Stimulated activated CD4-positive, alpha-beta T cell treated with anti-CD3 and anti-CD28 coated beads, Interleukin-1b, Interleukin-23, amount 100 ng/mL, for 24 hours (primary cell): Measurements from ENCODE around the gene ABCA3.

Source experiments
- DNase-seq, 4 experiments: peaks; one replicate each; pipeline ENCODE4 v3.0.0-alpha.2; 2020; ENCODE audit warnings: low read depth in 4 of 4, low spot score in 1 of 4

The ABCA3 gene

DNA sequence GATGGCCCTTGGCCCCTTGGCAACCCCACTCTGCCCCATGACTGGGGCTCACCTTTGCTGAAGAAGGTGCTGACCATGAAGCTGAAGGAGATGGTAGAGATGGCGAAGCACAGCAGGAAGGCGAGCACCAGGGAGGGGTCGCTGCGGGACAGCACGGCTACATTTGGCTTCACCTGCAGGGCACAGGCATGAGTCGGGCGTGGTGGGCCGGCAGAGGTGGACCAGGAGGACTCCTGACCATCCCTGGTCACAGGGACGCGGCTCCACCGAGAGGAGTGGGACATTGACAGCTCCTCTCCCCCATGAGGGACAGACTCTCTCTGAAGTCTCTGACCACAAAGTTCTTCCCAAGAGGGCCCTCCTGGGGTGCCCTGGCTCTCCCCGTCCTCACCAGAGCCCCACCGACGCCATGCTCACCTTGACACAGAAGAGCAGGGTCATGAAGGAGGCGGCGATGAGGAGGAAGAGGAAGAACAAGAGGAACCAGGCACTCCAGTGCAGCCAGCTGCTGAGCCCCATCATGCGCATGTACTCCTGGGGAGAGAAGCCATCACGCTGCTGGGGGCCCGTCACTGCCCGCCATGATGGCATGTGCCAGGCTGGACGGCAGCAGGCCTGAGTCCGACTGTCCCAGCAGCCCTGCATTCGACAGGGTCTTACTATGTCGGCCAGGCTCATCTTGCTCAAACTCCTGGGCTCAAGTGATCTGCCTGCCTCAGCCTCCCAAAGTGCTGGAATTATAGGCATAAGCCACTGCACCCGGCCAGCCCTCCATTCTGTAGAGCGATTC is 23.1 kb downstream of the ABCA3 start:
- DNase-seq, result no peak

DNA sequence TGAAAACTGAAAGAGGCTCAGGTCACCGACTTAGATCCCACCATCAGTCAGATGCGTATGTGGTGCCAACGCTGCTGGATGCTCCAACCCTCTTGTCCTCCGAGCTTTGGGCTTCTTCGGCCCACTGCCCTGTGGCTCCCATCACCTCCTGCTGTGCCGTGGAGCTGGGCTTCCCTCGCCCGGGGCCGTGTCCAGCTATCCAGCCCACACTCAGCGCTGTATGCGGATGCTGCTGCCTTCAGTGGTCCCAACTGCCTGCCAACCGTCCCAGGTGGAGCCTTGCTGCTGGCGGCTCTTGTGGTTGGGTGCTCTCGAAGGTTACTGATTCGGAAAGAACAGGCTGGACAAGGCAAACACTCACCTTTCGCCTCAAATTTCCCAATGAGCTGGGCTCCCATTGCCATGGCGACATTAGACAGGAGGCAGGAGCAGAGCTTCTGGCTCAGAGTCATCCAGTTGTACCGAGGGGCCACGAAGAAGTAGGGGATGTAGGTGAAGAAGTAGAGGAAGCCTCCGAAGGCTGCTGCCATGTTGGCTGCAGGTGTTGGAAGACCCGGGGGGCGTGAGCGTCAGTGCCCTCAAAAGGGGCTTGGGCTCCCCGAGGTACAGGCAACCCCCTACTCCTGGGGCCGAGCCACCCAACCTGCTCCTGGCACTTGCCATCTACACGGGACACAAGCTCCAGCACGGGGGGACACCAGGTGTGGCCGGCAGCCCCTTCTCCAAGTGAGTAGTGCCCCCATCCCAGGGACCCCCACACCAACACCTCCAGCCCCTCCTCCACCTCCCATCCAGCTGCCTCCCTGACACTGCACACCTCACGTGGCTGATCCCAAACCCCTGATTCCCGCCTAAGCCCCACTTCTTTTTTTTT is 32.2 kb downstream of the ABCA3 start:
- DNase-seq, result no peak

DNA sequence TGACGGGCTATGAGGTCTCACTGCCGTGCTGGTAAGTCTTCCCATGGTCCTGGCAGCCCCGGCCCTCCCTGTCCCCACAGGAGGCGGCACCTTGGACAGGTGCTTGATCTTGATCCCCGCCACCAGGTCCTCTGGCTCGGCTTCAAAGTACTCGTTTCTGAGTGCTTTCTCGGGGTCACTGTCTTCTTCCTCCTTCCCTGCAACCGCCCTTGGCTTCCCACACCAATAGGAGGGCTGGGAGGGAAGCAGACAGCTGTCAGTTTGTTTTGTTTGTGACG is 40.7 kb downstream of the ABCA3 start:
- no peak for DNase-seq

DNA sequence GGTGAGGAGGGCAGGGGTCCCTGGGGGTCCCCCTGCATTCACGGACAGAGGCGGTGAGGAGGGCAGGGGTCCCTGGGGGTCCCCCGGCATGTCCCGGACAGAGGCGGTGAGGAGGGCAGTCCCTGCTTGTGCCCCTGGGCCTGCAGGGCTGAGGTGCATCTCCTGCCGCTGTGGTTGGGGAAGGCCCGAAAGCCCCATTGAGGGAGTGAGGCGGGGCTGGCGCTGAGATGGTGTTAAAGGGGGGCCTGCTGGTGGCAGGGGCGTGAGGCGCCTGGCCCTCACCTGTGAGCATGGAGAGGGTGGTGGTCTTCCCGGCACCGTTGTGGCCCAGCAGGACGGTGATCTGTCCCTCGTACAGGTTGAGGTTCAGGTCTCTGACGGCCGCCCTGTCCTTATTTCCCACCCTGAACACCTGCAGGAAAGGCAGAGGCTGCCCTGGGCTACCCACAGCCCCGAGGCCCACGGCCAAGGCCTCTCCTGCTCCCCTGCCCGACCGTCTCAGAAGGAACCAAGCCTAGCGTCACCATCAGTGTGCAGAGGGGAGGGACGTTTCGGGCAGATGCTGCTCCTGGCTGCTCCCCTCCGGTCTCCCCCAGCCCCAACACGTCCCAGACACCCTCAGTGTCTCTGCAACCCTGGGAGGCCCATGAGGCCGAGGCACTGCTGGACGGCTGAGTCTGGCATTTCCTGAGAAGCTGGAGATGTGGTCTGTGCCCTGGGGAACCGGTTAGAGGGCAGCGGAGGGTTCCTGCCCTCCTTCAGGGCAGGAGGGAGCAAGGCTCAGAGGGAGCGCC is 41.2 kb downstream of the ABCA3 start:
- DNase-seq, result no peak

DNA sequence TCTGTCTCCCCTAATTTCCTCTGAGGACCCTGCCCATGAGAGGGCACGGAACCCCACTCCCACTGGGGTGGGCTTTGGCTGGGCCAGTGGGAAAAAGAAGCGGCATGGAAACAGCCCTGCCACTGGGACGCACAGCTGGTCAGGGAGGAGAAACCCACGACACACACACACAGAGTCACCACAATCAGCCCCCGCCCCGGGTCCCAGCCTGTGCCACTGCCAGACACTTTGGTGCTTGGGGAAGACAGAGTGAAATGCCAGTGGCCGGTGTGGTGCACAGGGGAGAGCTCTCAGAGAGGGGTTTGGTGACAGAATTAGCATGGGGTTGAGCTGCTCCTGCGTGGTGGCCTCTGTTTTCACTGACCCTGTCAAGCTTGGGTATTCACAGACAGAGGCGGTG is 41.9 kb downstream of the ABCA3 start:
- DNase-seq, result no peak

DNA sequence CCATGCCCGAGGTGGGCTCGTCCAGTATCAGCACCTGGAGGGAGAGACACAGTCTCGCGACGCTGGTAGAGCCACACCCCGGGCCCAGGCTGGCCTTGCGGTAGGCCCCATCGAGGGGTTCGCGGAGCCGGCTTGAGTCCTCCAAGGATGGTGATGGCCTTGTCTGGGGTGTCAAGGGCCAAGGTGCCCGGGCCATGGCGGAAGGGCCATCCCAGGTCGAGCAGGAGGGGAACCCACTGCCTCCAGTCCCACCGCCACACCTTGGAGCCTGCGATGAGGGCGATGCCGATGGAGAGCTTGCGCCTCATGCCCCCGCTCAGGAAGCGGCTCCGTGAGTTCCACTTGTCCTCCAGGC is 43.0 kb downstream of the ABCA3 start:
- no peak for DNase-seq

DNA sequence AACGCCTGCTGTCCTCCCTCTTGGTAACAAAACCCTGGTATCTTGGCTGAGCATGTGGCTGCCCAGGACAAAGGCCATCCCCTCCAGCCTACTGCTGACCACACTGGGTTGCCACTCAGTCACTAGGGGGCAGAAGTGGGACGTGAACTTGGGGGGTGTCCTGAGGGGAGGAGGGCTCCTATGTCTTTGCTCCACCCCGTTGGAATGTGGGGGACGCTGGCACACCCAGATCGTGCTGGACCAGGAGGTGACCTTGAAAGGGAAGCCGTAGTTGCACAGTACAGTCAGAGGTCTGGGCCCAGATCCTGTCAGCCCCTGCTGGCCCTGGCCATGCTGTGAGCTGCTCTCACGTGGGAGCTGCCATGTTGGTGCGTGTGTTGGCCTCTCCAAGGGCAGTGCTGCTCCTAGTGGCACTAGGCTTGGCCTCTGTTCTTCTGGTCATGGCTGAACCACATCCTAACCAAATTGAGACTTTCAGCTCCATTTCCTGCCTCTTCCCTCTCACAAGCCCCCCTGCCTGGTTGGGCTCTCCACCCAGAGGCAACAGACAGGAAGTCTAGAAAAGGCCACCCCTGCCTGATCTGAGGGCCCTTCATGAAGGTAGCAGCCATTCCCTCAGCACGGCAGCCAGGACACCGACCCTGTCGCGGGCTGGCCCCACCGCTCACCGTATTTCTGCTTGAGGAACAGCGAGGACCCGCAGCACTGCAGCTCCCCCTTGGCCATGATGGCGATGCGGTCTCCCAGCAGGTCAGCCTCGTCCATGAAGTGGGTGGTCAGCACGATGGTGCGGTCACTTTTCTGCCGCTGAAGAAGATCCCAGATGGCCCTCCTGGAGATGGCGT is 43.6 kb downstream of the ABCA3 start:
- DNase-seq, result no peak

DNA sequence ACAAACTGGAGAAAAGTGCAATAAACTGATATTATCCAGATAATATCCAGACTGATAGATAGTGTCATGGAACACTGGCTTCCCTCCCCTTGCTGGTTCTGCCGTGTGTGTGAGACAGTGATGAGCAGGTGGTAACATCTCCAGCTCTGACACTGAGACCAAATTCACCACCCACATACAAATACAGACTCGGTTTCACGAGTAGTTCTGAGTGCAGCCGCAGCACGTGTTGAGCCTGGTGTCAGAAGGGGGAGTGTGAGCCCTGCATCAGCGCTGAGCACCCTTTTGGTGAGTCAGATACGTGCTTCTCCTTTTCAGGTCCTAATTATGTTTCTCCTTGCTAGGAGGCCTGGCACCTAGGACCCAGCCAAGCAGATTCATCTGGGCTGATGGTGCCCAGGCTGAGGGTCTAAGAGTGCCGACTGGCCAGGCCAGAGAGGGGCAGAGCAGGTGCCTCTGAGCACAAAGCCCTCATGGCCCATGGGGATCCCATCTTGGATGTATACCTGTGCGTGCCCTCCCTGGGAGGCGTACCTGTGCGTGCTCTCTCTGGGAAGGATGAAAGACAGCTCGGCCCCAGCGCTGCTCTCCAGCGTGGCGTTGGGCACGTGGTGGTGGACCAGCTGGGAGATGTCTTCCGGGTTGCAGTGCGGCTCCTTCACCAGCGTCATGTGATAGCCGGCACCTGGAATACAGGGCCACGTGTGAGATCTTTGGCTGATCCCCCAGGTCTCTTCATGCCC is 45.3 kb downstream of the ABCA3 start:
- DNase-seq, result no peak

DNA sequence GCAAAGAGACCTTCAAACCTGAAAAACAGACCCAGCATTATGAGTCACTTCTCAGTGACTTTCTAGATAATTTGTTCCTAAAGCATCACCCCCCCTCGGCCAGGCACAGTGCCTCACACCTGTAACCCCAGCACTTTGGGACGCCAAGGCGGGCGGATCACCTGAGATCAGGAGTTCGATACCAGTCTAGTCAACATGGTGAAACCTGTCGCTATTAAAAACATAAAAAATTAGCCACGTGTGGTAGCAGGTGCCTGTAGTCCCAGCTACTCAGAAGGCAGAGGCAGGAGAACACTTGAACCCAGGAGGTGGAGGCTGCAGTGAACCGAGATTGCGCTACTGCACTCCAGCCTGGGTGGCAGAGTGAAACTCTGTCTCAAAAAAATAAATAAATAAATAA is 48.3 kb downstream of the ABCA3 start:
- no peak for DNase-seq

DNA sequence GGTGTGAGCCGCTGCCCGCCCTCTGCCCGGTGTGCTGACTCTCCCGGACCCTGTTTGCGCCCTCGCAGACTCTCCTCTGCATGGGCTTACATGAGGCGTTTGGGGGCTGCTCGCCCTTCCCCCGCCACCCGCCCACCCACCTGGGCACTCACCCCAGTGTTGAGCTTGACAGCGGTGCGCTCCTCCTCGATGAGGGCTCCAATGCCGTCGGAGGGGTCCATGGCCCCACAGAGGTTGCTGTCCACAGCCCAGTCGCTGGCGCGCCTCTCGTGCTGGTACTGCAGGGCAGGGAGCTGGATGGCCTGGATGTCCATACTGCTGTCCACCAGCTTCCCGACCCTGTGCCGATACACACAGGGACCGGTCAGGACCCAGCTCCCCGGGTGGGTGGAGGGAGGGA is 51.2 kb downstream of the ABCA3 start:
- no peak for DNase-seq

DNA sequence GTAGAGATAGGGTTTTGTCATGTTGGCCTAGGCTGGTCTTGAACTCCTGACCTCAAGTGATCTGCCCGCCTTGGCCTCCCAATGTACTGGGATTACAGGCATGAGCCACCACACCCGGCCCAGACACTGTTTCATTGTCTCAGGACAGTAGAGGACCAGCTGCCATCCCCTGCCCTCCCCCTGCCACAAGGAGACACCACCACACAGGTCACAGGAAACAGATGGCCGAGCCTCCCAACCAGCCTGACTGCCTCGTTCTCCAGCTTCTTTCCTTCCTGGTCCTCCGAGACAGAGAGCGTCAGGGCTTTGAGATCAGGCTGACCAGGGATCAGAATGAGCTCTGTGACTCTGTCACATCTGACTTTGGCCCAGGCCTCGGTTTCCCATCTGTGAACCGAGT is 51.8 kb downstream of the ABCA3 start:
- no peak for DNase-seq

DNA sequence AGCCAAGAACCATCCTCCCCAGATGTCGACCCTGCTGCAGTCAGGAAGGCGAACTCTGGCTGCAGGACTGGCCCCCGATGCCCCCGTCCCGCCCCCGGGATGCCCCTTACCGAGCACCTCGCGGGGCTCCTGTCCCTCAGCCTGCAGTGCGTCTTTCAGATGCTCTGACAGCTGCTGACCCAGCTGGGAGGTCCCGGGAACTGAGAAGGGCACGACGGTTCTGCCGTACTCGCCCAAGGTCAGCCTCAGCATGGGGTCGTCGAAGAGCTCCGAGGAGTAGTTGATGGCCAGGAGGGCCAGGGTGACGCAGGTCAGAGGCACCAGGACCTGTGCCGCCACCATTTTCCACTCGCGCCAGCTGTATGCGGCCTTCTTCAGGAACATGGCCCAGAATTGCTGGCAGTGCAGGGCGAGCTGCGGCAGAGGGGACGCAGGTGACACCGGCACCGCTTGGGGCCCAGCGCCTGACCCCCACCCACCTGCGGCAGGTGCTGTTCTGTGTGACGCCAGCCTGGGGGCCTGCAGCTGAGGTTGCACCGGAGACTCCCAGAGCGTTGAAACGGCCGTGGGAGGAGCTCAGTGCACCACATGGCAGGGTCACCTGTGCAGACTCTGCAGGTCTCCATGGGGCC is 52.5 kb downstream of the ABCA3 start:
- no peak for DNase-seq

DNA sequence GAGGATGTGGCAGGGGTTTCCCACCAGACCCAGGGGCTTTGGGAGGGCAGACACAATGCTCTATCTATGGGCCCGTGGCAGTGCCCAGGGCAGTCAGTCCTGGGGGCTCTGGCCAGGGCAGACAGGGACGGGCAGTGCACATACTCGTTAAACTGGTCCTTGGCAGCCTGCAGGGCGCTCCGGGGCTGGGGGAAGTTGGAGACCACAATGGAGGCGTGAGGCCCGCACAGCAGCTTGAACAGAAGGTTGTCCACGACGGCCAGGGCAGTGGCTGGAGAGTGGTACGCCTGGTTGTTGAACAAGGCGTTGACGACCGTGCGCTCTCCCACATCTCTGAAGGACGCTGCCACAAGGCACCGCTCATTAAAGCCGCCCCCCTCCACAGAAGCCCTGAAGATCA is 54.0 kb downstream of the ABCA3 start:
- DNase-seq, result no peak

DNA sequence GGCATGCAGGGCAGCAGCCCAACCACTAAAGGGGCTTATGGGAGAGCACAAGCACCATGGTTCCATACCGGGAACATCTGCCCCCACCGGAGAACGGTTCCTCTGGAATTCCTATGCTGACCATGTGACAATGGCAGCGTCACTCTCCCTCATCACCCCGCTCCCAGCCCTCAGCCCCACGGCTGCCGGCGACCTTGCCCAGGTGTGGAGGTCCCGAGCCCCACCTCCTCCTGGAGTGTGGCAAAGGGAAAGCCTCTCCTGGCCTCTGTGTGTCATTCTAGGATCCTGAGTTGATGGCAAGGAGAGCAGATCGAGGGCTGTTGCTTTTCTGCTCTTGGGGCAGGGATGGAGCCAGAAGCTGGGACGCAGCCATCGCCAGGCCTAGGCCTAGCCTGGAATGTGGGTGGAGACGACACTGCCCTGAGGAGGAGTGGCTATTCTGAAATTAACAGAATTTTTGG is 54.8 kb downstream of the ABCA3 start:
- no peak for DNase-seq

DNA sequence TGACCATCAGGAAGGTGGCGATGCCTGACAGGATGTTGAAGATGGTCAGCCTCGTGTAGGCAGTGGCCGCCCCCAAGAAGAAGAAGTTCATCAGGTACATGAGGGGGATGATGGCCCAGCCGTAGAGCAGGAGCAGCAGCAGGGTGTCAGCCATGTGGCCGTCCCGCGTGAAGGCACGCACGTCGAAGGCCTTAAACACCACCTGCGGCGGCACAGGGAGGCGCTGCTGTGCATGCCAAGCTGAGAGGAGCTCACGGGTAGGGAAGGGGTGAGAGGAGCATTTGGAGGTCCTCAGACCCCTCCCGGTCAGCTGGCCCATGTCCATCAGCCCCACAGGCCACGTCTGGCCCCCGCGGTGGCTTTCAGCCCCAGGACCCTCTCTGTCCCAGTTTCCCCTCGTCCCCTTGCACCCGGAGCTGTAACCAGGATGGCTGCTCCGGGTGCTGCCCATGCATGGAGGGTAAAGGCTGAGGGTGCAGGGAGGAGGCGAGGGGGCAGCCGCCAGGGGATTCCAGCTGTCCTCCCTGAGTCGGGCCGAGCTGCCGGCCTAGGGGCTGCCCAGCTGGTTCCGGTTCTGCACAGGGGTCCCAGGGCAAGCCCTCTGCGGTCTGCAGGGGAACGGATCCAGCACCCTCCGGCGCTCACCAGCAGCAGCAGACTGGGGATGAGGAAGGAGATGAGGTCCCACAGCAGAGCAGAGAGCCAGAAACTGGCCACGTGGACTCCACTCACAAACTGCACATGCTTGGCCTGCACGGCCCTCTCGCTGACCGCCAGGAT is 55.5 kb downstream of the ABCA3 start:
- DNase-seq, result no peak

DNA sequence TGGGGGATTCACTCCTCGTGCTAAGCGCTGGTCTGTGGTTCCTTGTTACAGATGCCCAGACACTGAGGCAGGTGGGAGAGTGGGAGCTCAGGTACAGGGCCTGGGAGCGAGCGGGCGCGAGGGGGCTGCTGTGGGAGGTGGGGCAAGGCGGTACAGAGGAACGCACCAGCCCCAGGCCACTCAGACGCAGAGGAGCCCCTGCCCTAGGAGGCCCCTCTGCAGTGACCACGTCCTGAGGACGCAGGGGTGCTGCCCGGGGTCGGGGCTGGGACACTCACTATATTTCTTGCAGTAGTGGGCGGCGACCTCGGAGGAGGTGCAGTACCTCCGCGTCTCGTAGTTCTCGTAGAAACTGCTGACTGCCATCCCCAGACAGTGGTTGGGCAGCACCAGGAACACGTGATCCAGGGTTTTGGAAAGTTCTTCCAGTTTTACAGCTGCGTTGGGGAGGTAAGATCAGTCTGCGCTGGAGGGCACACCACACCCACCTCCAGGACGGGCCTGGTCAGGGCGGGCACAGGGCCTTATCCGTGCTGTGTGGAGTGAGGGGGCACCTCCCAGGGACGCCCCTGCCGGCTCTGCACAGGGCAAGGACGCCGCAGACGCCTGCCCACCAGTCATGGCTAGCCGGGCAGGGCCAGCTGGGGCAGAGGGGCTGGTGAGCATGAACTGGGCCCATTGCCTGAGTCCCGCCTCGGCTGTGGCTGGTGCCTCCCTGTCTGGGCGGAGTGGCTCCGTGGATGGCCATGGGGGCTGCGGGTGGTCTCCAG is 56.3 kb downstream of the ABCA3 start:
- DNase-seq, result no peak

DNA sequence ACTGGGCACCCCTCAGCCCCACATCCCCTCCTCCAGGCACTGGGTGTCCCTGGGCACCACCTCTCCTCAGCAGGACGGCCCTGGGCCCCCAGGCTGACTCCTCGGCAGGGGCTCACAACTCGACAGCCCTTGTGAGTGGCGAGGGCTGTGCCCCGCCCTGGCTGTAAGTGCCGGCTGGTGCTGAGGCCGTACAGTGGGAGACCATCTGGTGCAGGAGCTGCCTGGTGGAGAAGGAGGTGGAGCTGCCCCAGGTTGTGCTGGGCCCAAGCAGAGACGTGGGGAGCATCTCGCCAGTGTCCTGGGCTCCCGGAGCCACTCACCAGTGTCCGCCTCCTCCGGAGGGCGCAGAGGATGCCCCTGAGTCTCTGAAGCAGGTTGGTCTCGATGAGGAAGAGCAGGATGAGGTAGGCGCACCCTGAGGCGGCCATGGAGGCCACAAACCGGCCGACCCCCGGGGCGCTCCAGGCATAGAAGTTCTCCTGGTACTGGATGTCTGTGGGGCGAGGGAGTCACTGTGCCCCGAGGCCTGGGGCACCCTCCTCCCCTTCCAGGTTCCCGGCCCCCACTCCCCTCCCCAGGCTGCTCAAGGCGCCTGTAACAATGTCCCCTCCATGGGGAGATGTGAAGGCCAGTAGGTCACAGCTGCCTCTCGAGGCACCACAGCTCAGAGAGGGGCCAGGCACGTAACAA is 57.5 kb downstream of the ABCA3 start:
- DNase-seq, result no peak

DNA sequence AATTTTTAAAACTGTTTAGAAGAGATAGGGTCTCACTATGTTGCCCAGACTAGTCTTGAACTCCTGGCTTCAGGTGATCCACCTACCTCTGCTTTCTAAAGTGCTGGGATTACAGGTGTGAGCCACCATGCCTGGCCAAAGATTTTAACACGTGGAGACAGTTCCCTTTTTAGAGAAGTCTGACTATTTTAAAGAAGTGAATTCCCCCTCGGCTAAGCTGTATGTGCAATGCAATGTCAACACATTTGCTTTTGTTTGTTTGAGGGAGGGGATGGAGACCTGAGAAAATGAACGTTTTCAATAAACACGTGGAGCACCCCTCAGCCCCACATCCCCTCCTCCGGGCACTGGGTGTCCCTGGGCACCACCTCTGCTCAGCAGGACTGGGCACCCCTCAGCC is 58.3 kb downstream of the ABCA3 start:
- no peak for DNase-seq
